SK-N-SH treated with all-trans-retinoic acid at 6 μM for 48 hours (cell line): ENCODE results near the gene TNNI2.

Experiments used
- ATAC-seq: fragments of 200-7000 bp; cut with Tn5 transposase; 3 replicates; pipeline ENCODE4 v1.9.1; 2020; ENCODE audit warnings: mild to moderate bottlenecking, moderate library complexity
- ARNTL ChIP-seq: fragments of 450-650 bp; formaldehyde crosslinking; IDR thresholded peaks from 2 replicates; pipeline ENCODE4 v1.5.0; 2020; ENCODE audit warnings: low read depth, mild to moderate bottlenecking, moderate library complexity, borderline replicate concordance
- BACH2 ChIP-seq: fragments of 250-450 bp; sonication (Bioruptor Pico); IDR thresholded peaks from 2 replicates; pipeline ENCODE4 v1.9.0; 2021; ENCODE audit warnings: mild to moderate bottlenecking, borderline replicate concordance
- CSDC2 ChIP-seq: fragments of 250-450 bp; sonication (Bioruptor Pico); IDR thresholded peaks from 2 replicates; pipeline ENCODE4 v1.5.0; 2020; ENCODE audit warnings: mild to moderate bottlenecking, moderate library complexity
- ESRRG ChIP-seq: fragments of 250-450 bp; sonication (Bioruptor Pico); IDR thresholded peaks from 2 replicates; pipeline ENCODE4 v1.6.1; 2021; ENCODE audit warnings: mild to moderate bottlenecking
- GLIS3 ChIP-seq: fragments of 250-450 bp; sonication (Bioruptor Pico); IDR thresholded peaks from 2 replicates; pipeline ENCODE4 v1.5.0; 2020; ENCODE audit warnings: mild to moderate bottlenecking, moderate library complexity
- ISL1 ChIP-seq: fragments of 250-450 bp; sonication (Bioruptor Pico); IDR thresholded peaks from 2 replicates; pipeline ENCODE4 v2.1.2; 2022; ENCODE audit warnings: mild to moderate bottlenecking, moderate library complexity
- PPARA ChIP-seq: fragments of 250-450 bp; sonication (Bioruptor Pico); IDR thresholded peaks from 2 replicates; pipeline ENCODE4 v1.5.0; 2020; ENCODE audit warnings: mild to moderate bottlenecking, borderline replicate concordance
- RARB ChIP-seq: fragments of 250-450 bp; sonication (Bioruptor Pico); IDR thresholded peaks from 2 replicates; pipeline ENCODE4 v1.8.0; 2021; ENCODE audit warnings: mild to moderate bottlenecking, moderate library complexity
- TCF4 ChIP-seq: fragments of 250-450 bp; sonication (Bioruptor Pico); IDR thresholded peaks from 2 replicates; pipeline ENCODE4 v1.8.0; 2021; ENCODE audit warnings: mild to moderate bottlenecking, moderate library complexity, borderline replicate concordance
- TOX ChIP-seq: fragments of 250-450 bp; sonication (Bioruptor Pico); IDR thresholded peaks from 2 replicates; pipeline ENCODE4 v1.8.0; 2021; ENCODE audit warnings: mild to moderate bottlenecking, moderate library complexity, borderline replicate concordance
- ZFP3 ChIP-seq: fragments of 250-450 bp; sonication (Bioruptor Pico); IDR thresholded peaks from 2 replicates; pipeline ENCODE4 v1.5.0; 2020; ENCODE audit warnings: mild to moderate bottlenecking, moderate library complexity
- ZFP30 ChIP-seq: fragments of 450-650 bp; formaldehyde crosslinking; IDR thresholded peaks from 2 replicates; pipeline ENCODE4 v1.5.0; 2022; ENCODE audit warnings: mild to moderate bottlenecking, moderate library complexity
- ZNF565 ChIP-seq: fragments of 450-650 bp; formaldehyde crosslinking; conservative IDR thresholded peaks from 2 replicates; pipeline ENCODE4 v1.5.0; 2020; ENCODE audit warnings: low read depth, mild to moderate bottlenecking, moderate library complexity
- ZNF70 ChIP-seq: fragments of 450-650 bp; formaldehyde crosslinking; IDR thresholded peaks from 2 replicates; pipeline ENCODE4 v1.5.0; 2020; ENCODE audit warnings: mild to moderate bottlenecking, moderate library complexity
- ZNF8 ChIP-seq: fragments of 450-650 bp; formaldehyde crosslinking; IDR thresholded peaks from 2 replicates; pipeline ENCODE4 v1.5.0; 2020; ENCODE audit warnings: mild to moderate bottlenecking, moderate library complexity
- TF ChIP-seq, protein P1 (sequence below): fragments of 250-450 bp; sonication (Bioruptor Pico); IDR thresholded peaks from 2 replicates; pipeline ENCODE4 v1.5.1; 2021; ENCODE audit warnings: mild to moderate bottlenecking, moderate library complexity
- TF ChIP-seq, protein P2 (sequence below): fragments of 250-450 bp; sonication (Bioruptor Pico); IDR thresholded peaks from 2 replicates; pipeline ENCODE4 v1.5.1; 2020; ENCODE audit warnings: low read depth, mild to moderate bottlenecking, moderate library complexity
- TF ChIP-seq, protein P3 (sequence below): fragments of 250-450 bp; sonication (Bioruptor Pico); IDR thresholded peaks from 2 replicates; pipeline ENCODE4 v1.8.0; 2020; ENCODE audit warnings: mild to moderate bottlenecking, moderate library complexity, borderline replicate concordance

Gene TNNI2

DNA sequence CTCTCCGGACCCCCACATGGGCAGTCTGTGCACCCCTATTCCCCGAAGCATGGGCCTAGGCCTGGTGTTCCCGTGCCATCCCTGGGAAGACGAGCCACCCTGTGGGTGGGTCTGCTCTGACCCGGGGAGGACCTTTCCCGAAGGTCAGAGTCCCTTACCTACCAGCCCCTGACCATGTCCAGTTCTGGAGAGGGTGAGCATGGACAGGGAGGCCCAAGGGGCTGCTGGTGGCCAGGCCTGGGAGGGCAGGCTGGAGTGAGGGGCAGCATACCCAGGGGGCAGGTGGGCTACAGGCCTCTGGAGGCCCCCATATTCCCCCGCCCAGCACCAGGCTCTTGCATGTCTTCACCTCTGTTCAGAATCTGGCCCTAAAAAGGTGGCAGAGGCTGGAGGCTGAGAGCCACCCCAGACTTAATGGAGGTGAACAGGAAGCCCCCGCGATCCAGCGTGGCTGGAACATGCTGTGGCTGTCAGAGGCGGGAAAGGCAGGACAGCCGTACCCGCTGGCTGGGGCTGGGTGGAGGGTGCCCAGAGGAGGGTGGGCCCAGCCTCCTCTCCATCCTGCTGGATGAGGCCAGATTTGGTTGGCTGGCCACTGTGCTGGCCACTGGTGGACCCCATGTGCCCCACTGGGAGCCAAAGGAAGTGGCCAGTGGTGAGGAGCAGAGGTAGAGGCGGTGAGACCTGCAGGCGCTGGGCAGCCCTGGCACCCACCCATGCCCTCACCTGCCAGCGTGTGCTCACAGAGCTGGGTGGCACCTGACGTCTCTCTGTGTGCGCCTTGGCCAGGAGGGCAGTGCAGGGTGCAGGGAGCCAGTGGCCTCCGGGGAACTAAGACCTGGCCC, 15.2 kb upstream of the TNNI2 start:
- ATAC-seq, result no peak

DNA sequence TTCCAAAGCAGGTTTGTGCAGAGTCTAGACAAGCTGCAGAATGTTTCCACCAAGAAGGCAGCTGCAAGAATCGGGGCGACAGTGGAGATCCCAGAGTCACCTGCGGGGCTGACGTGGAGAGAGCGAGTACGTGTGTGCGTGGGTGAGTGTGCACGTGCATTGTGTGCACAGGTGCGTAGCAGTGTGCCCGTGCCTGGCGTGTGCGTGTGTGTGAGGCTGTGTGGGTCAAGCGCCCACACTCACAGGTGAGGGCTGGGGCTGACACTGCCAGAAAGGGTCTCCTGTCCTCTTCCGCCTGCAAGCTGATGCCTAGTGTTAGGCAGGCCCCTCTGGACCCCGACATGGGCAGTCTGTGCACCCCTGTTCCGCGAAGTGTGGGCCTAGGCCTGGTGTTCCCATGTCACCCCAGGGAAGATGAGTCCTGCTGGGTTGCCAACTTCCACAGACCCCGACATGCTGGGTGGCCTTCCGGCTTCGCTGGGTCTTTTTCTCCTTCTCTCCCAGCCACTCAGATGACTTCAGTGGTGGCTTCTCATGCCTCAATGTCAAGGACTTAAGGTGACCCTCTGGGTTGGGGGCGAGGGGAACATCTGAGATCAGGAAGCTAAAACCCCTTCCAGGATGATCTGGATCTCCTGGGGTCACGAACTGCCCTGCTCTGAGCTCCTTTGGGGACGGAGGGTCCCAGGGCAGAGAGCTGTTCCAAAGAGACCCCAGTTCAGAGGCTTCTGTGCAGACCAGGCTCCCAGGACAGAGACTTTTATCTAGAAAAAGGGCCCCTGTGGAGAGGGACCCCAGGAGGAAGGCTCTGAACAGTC, 14.4 kb upstream of the TNNI2 start:
- no peak for ATAC-seq
- TF ChIP-seq, protein P1, sequence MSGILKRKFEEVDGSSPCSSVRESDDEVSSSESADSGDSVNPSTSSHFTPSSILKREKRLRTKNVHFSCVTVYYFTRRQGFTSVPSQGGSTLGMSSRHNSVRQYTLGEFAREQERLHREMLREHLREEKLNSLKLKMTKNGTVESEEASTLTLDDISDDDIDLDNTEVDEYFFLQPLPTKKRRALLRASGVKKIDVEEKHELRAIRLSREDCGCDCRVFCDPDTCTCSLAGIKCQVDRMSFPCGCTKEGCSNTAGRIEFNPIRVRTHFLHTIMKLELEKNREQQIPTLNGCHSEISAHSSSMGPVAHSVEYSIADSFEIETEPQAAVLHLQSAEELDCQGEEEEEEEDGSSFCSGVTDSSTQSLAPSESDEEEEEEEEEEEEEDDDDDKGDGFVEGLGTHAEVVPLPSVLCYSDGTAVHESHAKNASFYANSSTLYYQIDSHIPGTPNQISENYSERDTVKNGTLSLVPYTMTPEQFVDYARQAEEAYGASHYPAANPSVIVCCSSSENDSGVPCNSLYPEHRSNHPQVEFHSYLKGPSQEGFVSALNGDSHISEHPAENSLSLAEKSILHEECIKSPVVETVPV, result no peak
- no peak for TF ChIP-seq ESRRG

More for the DNA sequence above, 15.2 kb upstream of the TNNI2 start:
- TF ChIP-seq ZNF565 (CRISPR knock-in tag) (no peak), ZFP30 (no peak), BACH2 (no peak), GLIS3 (CRISPR knock-in tag) (no peak), ARNTL (CRISPR knock-in tag) (no peak), ZFP3 (no peak)
- TF ChIP-seq, protein P1, result no peak

DNA sequence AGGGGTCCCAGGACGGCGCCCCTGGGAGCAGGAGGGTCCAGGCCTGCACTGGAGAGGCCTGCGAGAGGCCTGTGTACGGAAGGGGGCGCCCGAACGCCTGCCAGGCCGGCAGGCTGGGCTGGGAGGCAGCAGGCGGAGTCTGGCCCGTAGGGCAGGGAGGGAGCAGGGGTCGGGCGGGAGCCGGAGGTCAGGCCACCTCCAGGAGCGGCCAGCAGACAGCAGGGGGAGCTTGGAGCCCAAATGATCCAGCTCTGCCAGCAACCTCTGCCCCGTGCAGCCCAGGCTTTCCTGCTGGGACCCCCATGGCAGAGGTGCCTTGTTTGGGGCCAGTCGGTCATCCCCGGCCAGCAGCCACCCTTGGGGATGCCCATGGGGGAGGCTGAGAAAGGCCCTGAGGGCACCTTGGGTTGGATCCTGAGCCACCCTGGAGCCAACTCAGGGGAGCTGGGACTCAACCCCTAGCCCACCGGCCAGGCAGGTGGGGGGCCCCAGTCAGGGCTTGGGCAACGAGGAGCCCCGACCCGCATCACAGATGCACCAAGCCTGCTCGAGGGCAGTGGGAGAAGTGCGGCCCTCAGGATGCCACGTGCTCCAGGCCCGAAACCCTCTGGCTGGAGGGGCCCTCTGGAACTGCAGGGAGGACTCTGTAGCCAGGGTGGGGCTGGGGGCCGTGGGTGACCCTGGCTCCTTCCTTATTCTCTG, 13.6 kb upstream of the TNNI2 start:
- TF ChIP-seq ESRRG (no peak), RARB (no peak)
- TF ChIP-seq, all 23 proteins: peak for 0
- no peak for ATAC-seq

DNA sequence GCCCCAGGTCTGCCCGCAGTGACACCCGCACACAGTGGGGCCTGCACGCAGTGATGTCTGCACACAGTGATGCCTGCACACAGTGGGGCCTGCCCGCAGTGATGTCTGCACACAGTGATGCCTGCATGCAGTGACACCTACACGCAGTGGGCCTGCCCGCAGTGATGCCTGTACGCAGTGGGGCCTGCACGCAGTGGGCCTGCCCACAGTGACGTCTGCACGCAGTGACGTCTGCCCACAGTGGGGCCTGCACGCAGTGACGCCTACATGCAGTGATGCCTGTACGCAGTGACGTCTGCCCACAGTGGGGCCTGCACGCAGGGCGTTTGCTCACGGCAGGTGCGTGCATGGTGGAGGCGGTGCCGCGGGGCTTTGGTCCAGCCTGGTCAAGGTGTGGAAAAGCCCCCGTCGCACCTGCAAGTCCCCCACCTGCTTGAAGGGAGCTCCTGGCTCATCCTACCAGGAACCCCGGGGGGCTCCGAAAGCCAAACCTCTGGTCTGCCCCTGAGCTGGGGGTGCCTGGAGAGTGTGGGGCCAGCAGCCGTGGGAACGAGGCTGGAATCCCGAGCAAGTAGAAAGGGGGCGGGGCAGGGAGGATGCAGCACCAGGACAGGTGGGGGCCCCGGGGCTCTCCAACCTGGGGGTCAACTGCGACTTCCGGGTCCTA, 12.9 kb upstream of the TNNI2 start:
- TF ChIP-seq ZNF8 (CRISPR knock-in tag) (no peak), ZNF565 (CRISPR knock-in tag) (no peak), ZFP3 (no peak), TOX (CRISPR knock-in tag) (no peak)
- TF ChIP-seq, protein P2, sequence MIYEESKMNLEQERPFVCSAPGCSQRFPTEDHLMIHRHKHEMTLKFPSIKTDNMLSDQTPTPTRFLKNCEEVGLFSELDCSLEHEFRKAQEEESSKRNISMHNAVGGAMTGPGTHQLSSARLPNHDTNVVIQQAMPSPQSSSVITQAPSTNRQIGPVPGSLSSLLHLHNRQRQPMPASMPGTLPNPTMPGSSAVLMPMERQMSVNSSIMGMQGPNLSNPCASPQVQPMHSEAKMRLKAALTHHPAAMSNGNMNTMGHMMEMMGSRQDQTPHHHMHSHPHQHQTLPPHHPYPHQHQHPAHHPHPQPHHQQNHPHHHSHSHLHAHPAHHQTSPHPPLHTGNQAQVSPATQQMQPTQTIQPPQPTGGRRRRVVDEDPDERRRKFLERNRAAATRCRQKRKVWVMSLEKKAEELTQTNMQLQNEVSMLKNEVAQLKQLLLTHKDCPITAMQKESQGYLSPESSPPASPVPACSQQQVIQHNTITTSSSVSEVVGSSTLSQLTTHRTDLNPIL (CRISPR knock-in tag), result no peak
- ATAC-seq, result no peak

DNA sequence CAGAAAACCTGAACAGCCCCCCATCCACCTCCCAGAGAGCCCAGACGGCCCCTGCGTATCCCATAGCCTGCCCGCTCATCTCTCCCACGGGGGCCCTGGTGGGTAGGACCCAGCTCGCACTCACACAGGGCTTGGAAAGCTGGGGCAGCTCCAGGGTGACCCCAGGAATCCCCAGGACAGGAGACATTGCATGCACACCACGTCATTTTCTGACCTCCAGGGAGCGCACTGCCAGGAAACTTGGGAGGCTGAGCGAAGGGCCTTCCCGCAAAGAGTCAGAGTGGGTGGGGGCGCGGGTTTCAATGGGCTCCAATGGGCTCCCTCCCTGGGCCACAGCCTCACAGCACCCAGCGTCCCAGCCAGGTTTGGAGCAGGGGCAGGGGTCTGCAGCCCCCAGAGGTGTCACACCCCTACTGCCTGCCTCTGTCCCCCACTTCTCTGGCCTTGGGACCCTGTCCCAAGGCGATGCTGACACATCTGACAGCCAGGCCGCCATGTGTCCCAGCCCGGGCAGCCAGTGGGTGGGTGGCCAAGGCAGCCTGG, 12.2 kb upstream of the TNNI2 start:
- TF ChIP-seq ISL1 (CRISPR knock-in tag) (no peak), ZNF70 (CRISPR knock-in tag) (no peak), TCF4 (CRISPR knock-in tag) (no peak), CSDC2 (CRISPR knock-in tag) (no peak), ZNF8 (CRISPR knock-in tag) (no peak), PPARA (CRISPR knock-in tag) (no peak), TOX (CRISPR knock-in tag) (no peak)
- TF ChIP-seq, protein P3, sequence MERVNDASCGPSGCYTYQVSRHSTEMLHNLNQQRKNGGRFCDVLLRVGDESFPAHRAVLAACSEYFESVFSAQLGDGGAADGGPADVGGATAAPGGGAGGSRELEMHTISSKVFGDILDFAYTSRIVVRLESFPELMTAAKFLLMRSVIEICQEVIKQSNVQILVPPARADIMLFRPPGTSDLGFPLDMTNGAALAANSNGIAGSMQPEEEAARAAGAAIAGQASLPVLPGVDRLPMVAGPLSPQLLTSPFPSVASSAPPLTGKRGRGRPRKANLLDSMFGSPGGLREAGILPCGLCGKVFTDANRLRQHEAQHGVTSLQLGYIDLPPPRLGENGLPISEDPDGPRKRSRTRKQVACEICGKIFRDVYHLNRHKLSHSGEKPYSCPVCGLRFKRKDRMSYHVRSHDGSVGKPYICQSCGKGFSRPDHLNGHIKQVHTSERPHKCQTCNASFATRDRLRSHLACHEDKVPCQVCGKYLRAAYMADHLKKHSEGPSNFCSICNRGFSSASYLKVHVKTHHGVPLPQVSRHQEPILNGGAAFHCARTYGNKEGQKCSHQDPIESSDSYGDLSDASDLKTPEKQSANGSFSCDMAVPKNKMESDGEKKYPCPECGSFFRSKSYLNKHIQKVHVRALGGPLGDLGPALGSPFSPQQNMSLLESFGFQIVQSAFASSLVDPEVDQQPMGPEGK (CRISPR knock-in tag), result no peak
- TF ChIP-seq, protein P1, result no peak
- ATAC-seq, result peak; percentile 51
